ENCODE results near the gene PRKCQ.

Gene PRKCQ

DNA sequence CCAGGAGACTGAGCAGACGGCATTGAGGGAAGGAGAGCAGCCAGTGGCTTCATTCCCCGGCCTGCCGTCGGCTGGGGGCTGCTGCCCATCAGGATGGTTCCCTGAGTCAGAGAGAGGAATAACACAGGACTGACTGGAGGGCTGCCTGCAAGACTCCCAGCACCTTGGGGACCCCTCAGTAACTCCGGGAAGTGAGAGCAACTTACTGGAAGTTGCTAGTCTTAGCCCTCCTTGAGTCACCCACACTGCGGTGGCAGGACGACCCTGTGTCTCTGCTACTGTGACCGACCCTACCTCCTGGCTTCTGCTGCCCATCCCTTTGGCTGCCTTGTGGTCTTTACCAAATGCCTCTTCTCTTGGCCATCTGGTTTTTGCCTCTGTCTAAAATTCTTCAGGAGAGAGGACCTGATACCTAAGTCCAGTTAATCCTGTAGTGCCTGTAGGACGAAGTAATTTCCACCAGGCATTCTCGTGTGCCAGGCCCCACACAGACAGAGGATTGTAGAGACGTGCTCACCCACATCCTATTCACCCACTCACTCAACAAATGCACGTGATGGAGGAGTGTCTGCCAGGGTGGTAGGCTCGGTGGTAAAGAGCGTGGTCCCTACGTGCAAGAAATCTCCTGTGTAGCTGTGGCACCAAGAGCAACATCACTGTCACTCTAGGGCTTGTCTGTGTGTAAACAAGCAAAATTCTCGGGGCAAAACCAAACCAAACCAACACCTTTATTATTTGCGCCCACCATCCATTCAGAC lies 156.5 kb downstream of the PRKCQ start:
- H3K9me3 ChIP-seq (ENCODE audit: low read length) = 0 out of 2 replicates have a peak, but pooled peaks cover 3% of the 10 kb centered on the region
- H4K20me1 ChIP-seq (ENCODE audit: insufficient read depth, low read length) = no peaks in the 10 kb centered on the region
- H3K27ac ChIP-seq (ENCODE audit: low read depth, low read length, poor library complexity, severe bottlenecking) = no peak overlapping the region
- no peak overlapping the region for H3K4me3 ChIP-seq (ENCODE audit: low read depth, low read length, poor library complexity, severe bottlenecking)
- H3K4me2 ChIP-seq (ENCODE audit: low read length) = no peak overlapping the region
- no peaks in the 10 kb centered on the region for H3K79me2 ChIP-seq (ENCODE audit: insufficient read depth, low read length)
- no peak overlapping the region for H3K9ac ChIP-seq (ENCODE audit: low read length)
- no peaks in the 10 kb centered on the region for H3K9me2 ChIP-seq (ENCODE audit: low read depth, low read length)
- no peak for TF ChIP-seq EZH2 (IDR thresholded peaks at IDR 0.05; ENCODE audit: borderline replicate concordance, low read length)
- TF ChIP-seq, protein P1, sequence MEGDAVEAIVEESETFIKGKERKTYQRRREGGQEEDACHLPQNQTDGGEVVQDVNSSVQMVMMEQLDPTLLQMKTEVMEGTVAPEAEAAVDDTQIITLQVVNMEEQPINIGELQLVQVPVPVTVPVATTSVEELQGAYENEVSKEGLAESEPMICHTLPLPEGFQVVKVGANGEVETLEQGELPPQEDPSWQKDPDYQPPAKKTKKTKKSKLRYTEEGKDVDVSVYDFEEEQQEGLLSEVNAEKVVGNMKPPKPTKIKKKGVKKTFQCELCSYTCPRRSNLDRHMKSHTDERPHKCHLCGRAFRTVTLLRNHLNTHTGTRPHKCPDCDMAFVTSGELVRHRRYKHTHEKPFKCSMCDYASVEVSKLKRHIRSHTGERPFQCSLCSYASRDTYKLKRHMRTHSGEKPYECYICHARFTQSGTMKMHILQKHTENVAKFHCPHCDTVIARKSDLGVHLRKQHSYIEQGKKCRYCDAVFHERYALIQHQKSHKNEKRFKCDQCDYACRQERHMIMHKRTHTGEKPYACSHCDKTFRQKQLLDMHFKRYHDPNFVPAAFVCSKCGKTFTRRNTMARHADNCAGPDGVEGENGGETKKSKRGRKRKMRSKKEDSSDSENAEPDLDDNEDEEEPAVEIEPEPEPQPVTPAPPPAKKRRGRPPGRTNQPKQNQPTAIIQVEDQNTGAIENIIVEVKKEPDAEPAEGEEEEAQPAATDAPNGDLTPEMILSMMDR (IDR thresholded peaks at IDR 0.05; ENCODE audit: low read length) = no peak
- H3K36me3 ChIP-seq (ENCODE audit: insufficient read depth, low read length) = no peaks in the 10 kb centered on the region
- H2AFZ ChIP-seq (ENCODE audit: low read length) = no peak overlapping the region
- H3K4me1 ChIP-seq (ENCODE audit: insufficient read depth, low read length, severe bottlenecking) = no peaks in the 10 kb centered on the region
- H3K27me3 ChIP-seq (ENCODE audit: insufficient read depth, low read length) = 0 out of 2 replicates have a peak, but pooled peaks cover 3% of the 10 kb centered on the region
- no peaks in the 10 kb centered on the region for H3F3A ChIP-seq (ENCODE audit: insufficient read depth, low read length)

DNA sequence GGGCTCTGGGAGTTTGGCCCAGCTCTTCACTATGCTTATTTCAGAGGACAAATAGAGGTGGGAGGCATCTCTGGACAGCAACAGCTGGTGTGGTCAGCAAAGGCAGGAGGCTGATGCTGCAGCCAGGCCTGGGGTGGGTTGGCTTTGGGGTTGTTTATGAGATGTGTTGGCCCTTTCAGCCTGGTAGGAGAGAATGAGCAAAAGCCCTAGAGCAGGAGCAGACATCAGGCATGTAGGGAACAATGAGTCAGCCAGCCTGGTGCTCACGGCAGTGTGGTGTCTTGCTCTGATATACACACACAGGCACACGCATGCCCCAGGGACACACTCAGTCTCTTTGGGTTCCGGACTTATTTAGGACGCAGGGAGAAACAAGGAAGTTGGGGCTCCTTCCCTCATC lies 157.1 kb downstream of the PRKCQ start:
- H3K9ac ChIP-seq (ENCODE audit: low read length) = no peak overlapping the region
- 0 out of 2 replicates have a peak, but pooled peaks cover 3% of the 10 kb centered on the region for H3K27me3 ChIP-seq (ENCODE audit: insufficient read depth, low read length)
- no peak overlapping the region for H3K4me3 ChIP-seq (ENCODE audit: low read depth, low read length, poor library complexity, severe bottlenecking)
- TF ChIP-seq EZH2 (IDR thresholded peaks at IDR 0.05; ENCODE audit: borderline replicate concordance, low read length) = no peak
- TF ChIP-seq, protein P1 (IDR thresholded peaks at IDR 0.05; ENCODE audit: low read length) = no peak
- no peak overlapping the region for H3K27ac ChIP-seq (ENCODE audit: low read depth, low read length, poor library complexity, severe bottlenecking)
- H4K20me1 ChIP-seq (ENCODE audit: insufficient read depth, low read length) = no peaks in the 10 kb centered on the region
- no peaks in the 10 kb centered on the region for H3K79me2 ChIP-seq (ENCODE audit: insufficient read depth, low read length)
- 0 out of 2 replicates have a peak, but pooled peaks cover 3% of the 10 kb centered on the region for H3K9me3 ChIP-seq (ENCODE audit: low read length)
- H3F3A ChIP-seq (ENCODE audit: insufficient read depth, low read length) = no peaks in the 10 kb centered on the region
- H2AFZ ChIP-seq (ENCODE audit: low read length) = no peak overlapping the region
- no peaks in the 10 kb centered on the region for H3K36me3 ChIP-seq (ENCODE audit: insufficient read depth, low read length)
- H3K4me1 ChIP-seq (ENCODE audit: insufficient read depth, low read length, severe bottlenecking) = no peaks in the 10 kb centered on the region
- H3K4me2 ChIP-seq (ENCODE audit: low read length) = no peak overlapping the region
- H3K9me2 ChIP-seq (ENCODE audit: low read depth, low read length) = no peaks in the 10 kb centered on the region

DNA sequence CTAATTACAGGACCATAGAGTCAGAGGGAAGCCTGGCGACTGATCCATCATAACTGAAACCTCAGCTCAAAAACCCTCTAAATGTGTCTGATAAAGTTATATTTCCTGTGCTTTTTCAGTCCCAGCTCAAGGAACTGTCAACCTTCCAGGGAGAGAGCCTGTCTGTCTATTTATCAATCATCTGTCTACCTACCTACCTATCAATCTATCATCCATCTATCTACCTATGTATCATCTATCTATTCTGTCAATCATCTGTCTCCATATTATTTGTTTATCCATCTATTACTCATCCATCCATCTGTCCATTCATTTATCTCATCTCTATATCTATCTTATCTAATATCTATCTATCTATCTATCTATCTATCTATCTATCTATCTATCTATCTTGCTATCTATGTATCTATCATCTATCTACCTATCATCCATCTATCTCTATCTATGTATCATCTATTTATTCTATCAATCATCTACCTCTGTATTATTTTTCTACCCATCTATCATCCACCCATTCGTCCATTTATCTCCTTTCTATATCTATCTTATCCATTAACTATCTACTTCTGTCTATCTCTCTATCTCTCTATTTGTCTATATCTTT lies 161.4 kb downstream of the PRKCQ start:
- H2AFZ ChIP-seq (ENCODE audit: low read length) = no peak overlapping the region
- no peak overlapping the region for H3K4me3 ChIP-seq (ENCODE audit: low read depth, low read length, poor library complexity, severe bottlenecking)
- TF ChIP-seq, protein P1 (IDR thresholded peaks at IDR 0.05; ENCODE audit: low read length) = no peak
- TF ChIP-seq EZH2 (IDR thresholded peaks at IDR 0.05; ENCODE audit: borderline replicate concordance, low read length) = no peak
- H3K4me2 ChIP-seq (ENCODE audit: low read length) = no peak overlapping the region
- no peak overlapping the region for H3K9ac ChIP-seq (ENCODE audit: low read length)
- 0 out of 2 replicates have a peak, but pooled peaks cover 3% of the 10 kb centered on the region for H3K9me3 ChIP-seq (ENCODE audit: low read length)
- no peaks in the 10 kb centered on the region for H3K27me3 ChIP-seq (ENCODE audit: insufficient read depth, low read length)
- no peaks in the 10 kb centered on the region for H3K9me2 ChIP-seq (ENCODE audit: low read depth, low read length)
- no peaks in the 10 kb centered on the region for H3K79me2 ChIP-seq (ENCODE audit: insufficient read depth, low read length)
- no peaks in the 10 kb centered on the region for H3K36me3 ChIP-seq (ENCODE audit: insufficient read depth, low read length)
- H3K4me1 ChIP-seq (ENCODE audit: insufficient read depth, low read length, severe bottlenecking) = no peaks in the 10 kb centered on the region
- no peak overlapping the region for H3K27ac ChIP-seq (ENCODE audit: low read depth, low read length, poor library complexity, severe bottlenecking)
- no peaks in the 10 kb centered on the region for H3F3A ChIP-seq (ENCODE audit: insufficient read depth, low read length)
- no peaks in the 10 kb centered on the region for H4K20me1 ChIP-seq (ENCODE audit: insufficient read depth, low read length)
